Small intestine (tissue), 7 donors: Measurements from ENCODE around the gene ETFA. TPM values are rescaled to one million over a fixed set of nuclear protein-coding genes. Genes with fewer than 3 reads are reported as not detected.

Experiments used
- DNase-seq, 2 donors: peaks; one replicate each; pipeline versions ENCODE4 v3.0.0 to v3.0.0-alpha.2; 2013
- FAIRE-seq: peaks from 2 replicates; lab custom pipeline; 2012; peaks lifted over from hg19 to GRCh38; lab: Jason Lieb, UNC
- H3K27ac ChIP-seq, 3 donors: one replicate each; pipeline ENCODE4 v1.5.1; 2013; ENCODE audit warnings: low read length in 2 of 3, mild to moderate bottlenecking in 2 of 3, control low read depth in 1 of 3, inconsistent platforms in 1 of 3, low read depth in 1 of 3, moderate library complexity in 1 of 3
- H3K27me3 ChIP-seq, 3 donors: one replicate each; pipeline ENCODE4 v1.6.1; 2013; ENCODE audit warnings: low read length in 3 of 3, inconsistent platforms in 1 of 3; ENCODE audit not compliant: control insufficient read depth in 3 of 3, insufficient read depth in 3 of 3
- H3K36me3 ChIP-seq, 3 donors: one replicate each; pipeline ENCODE4 v1.6.1; 2013; ENCODE audit warnings: low read length in 3 of 3, inconsistent platforms in 1 of 3, low read depth in 1 of 3, mild to moderate bottlenecking in 1 of 3, moderate library complexity in 1 of 3; ENCODE audit not compliant: control insufficient read depth in 3 of 3, insufficient read depth in 2 of 3
- H3K4me1 ChIP-seq, 3 donors: one replicate each; pipeline ENCODE4 v1.6.1; 2013; ENCODE audit warnings: low read length in 2 of 3, inconsistent platforms in 1 of 3, low read depth in 1 of 3, mild to moderate bottlenecking in 1 of 3, moderate library complexity in 1 of 3; ENCODE audit not compliant: control insufficient read depth in 3 of 3, insufficient read depth in 2 of 3
- H3K4me3 ChIP-seq, 3 donors: one replicate each; pipeline ENCODE4 v1.5.1; 2013; ENCODE audit warnings: low read length in 3 of 3, control low read depth in 1 of 3, inconsistent platforms in 1 of 3, low read depth in 1 of 3, mild to moderate bottlenecking in 1 of 3, moderate library complexity in 1 of 3
- H3K9me3 ChIP-seq, 2 donors: one replicate each; pipeline ENCODE4 v1.6.1; 2013; ENCODE audit warnings: low read depth in 1 of 2, low read length in 1 of 2; ENCODE audit not compliant: control insufficient read depth in 2 of 2, insufficient read depth in 1 of 2
- WGBS, 3 donors: extraction: QIAGEN DNeasy Blood & Tissue Kit; methylation state at CpG; one replicate each; pipeline ENCODE4 v1.1.7; 2013; 5-methylcytosine and 5-hydroxymethylcytosine counted together
- polyA plus RNA-seq, 4 donors: library from polyadenylated mRNA; stranded (reverse) in 3 of 4; unstranded in 1 of 4; fragments of 200-250 nt in 3 of 4; fragments of 120-200 nt in 1 of 4; gene quantifications; one replicate each; pipeline versions ENCODE4 v1.2.1 to v1.2.3, GENCODE V29; 2013
- donor health status: healthy with polysubstance abuse.
- donor health status: control.
- donor health status: control.
- donor health status: Bipolar disorder and iron deficiency.
- donor health status: healthy.

Gene ETFA
- polyA plus RNA-seq, 4 donors, result 184 to 346 (median 213) TPM

GRCh38 chr15:76333720-76334437 lies 22.6 kb upstream of the ETFA start:
- no peak for FAIRE-seq
- 27 to 50% (median 36%) methylated on average over 9 of the region's 9 CpGs for WGBS, 3 donors

DNA sequence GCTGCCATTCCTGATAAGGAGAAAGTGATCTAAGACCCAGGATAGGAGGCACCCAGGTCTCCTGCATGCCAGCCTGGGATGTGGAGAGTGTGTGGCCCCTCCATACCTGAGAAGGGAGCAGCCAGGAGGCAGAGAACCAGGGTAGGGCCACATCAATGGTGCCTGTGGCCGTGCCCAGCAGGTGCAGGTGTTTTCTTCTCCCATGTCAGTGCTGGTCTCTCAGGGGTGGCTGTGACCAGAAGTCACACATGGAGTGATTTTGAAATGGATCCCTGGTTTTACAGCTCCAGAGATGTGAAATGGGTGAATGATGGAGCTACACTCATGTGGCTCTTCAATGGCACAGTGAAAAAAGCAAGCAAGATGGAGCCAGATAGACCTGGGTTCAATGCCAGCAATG lies 22.0 kb upstream of the ETFA start:
- peaks cover 8 to 67% (median 24%) of the 10 kb centered on the region in 3 donors for H3K27me3 ChIP-seq

More at GRCh38 chr15:76333720-76334437, 22.6 kb upstream of the ETFA start:
- Histone ChIP-seq H3K36me3 (no peaks in the 10 kb centered on the region), H3K27ac (no peak overlapping the region), H3K4me1 (peaks cover 0 to 13% (median 4%) of the 10 kb centered on the region in 3 donors), H3K9me3 (peaks cover 0 to 4% of the 10 kb centered on the region in 2 donors), H3K27me3 (peaks cover 8 to 73% (median 30%) of the 10 kb centered on the region in 3 donors), H3K4me3 (no peak overlapping the region)
- DNase-seq, result peak in 1 of 2 donors; percentile 42

GRCh38 chr15:76332796-76333195 lies 21.5 kb upstream of the ETFA start:
- DNase-seq, result no peak
- FAIRE-seq, result no peak
- H3K27me3 ChIP-seq, result peaks cover 6 to 63% (median 20%) of the 10 kb centered on the region in 3 donors
- H3K4me3 ChIP-seq, result no peak overlapping the region
- peaks cover 0 to 13% (median 4%) of the 10 kb centered on the region in 3 donors for H3K4me1 ChIP-seq
- no peak overlapping the region for H3K27ac ChIP-seq
- H3K36me3 ChIP-seq, result no peaks in the 10 kb centered on the region
- WGBS, 3 donors, result 85 to 91% (median 89%) methylated on average over 1 of the region's 1 CpG
- peaks cover 0 to 4% of the 10 kb centered on the region in 2 donors for H3K9me3 ChIP-seq

More for the DNA sequence above, 22.0 kb upstream of the ETFA start:
- WGBS, 3 donors, result 55 to 88% (median 64%) methylated on average over 1 of the region's 1 CpG
- no peak for DNase-seq
- H3K27ac ChIP-seq, result no peak overlapping the region
- peaks cover 0 to 13% (median 4%) of the 10 kb centered on the region in 3 donors for H3K4me1 ChIP-seq
- H3K4me3 ChIP-seq, result no peak overlapping the region
- FAIRE-seq, result no peak
- H3K36me3 ChIP-seq, result no peaks in the 10 kb centered on the region
- H3K9me3 ChIP-seq, result peaks cover 0 to 4% of the 10 kb centered on the region in 2 donors

- H3K9me3 ChIP-seq, result peaks cover 0 to 2% of the 10 kb centered on the region in 2 donors
- no peaks in the 10 kb centered on the region for H3K36me3 ChIP-seq
- H3K27ac ChIP-seq, result no peak overlapping the region
- 65 to 71% (median 69%) methylated on average over 7 of the region's 7 CpGs for WGBS, 3 donors
- peaks cover 0 to 3% (median 0%) of the 10 kb centered on the region in 3 donors for H3K4me1 ChIP-seq
- DNase-seq, result peak; percentile 40 to 61
- FAIRE-seq, result no peak
- peaks cover 0 to 56% (median 9%) of the 10 kb centered on the region in 3 donors for H3K27me3 ChIP-seq
- no peak overlapping the region for H3K4me3 ChIP-seq
Measured at GRCh38 chr15:76330080-76330680, 18.9 kb upstream of the ETFA start.

DNA sequence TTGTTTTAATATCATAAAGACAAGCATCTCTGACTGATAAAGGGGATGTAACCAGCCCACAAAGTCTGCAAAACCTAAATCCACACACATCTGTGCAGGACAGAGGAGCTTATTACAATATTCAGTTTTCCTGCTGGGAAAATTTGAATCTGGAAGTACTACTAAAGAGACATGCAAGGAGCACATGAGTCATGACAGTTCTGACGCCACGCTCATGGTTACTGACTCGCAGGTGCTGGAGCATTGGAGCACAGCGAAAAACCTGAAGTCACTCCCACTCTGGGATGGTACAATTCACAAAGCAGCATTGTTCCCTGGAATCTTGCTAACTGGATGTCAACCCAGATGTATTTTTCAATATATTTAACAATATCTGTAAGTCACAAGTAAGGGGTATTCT lies 17.7 kb upstream of the ETFA start:
- no peaks in the 10 kb centered on the region for H3K36me3 ChIP-seq
- no peaks in the 10 kb centered on the region for H3K9me3 ChIP-seq
- H3K4me3 ChIP-seq, result no peak overlapping the region
- no peak overlapping the region for H3K27ac ChIP-seq
- H3K4me1 ChIP-seq, result no peaks in the 10 kb centered on the region
- DNase-seq (no peak), FAIRE-seq (no peak)
- WGBS, 3 donors, result 54 to 76% (median 72%) methylated on average over 4 of the region's 4 CpGs
- H3K27me3 ChIP-seq, result peaks cover 0 to 49% (median 10%) of the 10 kb centered on the region in 3 donors

DNA sequence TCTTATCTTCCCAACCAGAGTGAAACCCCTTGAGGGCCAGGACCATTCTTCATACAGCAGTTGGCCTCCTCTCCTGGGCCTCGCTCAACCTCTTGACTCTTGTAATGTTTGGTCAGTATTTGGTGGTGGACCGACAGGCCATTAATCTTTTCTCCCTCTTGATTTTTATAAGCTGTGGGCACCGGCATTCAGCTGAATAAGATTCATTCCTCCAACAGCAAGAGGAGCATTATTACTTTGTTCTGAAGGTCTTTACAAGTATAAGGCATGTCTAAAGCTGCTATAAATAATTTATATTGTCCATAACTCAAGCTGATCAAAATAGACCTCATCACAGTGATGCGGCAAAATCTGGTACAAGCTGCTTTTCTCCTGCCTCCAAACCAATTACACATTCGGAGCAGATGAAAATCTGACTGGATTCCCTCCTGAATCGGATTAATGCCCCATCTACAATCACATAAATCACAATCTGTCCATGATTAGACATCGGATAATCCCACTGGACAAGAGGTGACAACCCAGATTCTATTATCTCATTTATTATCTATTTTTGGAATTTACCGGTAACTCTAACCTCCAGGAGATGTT lies 16.9 kb upstream of the ETFA start:
- peaks cover 0 to 45% (median 14%) of the 10 kb centered on the region in 3 donors for H3K27me3 ChIP-seq
- DNase-seq, result no peak
- no peak overlapping the region for H3K4me3 ChIP-seq
- H3K27ac ChIP-seq, result no peak overlapping the region
- no peaks in the 10 kb centered on the region for H3K36me3 ChIP-seq
- no peak for FAIRE-seq
- 87 to 88% (median 88%) methylated on average over 8 of the region's 8 CpGs for WGBS, 3 donors
- no peaks in the 10 kb centered on the region for H3K4me1 ChIP-seq
- H3K9me3 ChIP-seq, result no peaks in the 10 kb centered on the region

DNA sequence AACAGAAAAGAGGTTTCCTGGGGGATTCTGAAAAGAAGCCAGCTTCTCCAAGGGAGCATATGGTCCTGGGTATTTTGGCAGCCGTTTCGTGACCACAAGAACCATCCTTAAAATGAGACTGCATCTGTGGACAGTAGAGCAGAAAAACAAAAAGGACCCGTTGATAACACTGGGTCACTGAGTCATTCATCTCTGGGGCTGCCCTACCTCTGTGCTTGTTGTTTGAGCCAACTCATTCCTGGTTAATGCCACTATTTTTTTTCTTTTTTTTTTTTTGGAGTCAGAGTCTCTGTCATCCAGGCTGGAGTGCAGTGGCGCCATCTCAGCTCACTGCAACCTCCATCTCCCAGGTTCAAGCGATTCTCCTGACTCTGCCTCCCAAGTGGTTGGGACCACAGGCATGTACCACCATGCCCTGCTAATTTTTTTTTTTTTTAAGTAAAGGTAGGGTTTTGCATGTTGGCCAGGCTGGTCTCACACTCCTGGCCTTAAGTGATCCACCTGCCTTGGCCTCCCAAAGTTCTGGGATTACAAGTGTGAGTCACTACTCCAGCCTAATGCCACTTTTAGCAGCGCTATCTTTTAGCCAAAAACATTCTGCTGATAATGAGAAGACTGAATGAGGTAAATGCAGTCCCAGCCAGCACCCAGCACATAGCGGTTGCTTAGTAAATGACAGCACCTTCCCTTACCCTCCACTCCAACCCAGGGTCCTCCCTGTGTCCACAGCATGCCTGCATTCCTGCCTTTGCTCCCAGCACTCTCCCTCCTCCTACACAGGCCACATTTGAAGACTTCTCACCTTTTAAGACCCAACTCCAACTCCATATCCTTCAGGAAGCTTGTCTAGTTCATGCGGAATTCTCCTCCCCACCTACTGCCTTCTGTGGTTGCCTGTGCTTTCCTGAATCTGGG lies 16.2 kb upstream of the ETFA start:
- FAIRE-seq (no peak), DNase-seq (no peak)
- H3K9me3 ChIP-seq, result no peaks in the 10 kb centered on the region
- H3K36me3 ChIP-seq, result no peaks in the 10 kb centered on the region
- peaks cover 0 to 42% (median 18%) of the 10 kb centered on the region in 3 donors for H3K27me3 ChIP-seq
- no peak overlapping the region for H3K27ac ChIP-seq
- no peak overlapping the region for H3K4me3 ChIP-seq
- H3K4me1 ChIP-seq, result no peaks in the 10 kb centered on the region
- WGBS, 3 donors, result 70 to 85% (median 80%) methylated on average over 8 of the region's 8 CpGs
